ENCODE results near the gene SIM1. TPM values are rescaled to one million over a fixed set of nuclear protein-coding genes. Genes with fewer than 3 reads are reported as not detected.

SIM1 gene
- total and polyA plus RNA-seq, 4 donors: under 0.01 TPM; not detected in 3

DNA sequence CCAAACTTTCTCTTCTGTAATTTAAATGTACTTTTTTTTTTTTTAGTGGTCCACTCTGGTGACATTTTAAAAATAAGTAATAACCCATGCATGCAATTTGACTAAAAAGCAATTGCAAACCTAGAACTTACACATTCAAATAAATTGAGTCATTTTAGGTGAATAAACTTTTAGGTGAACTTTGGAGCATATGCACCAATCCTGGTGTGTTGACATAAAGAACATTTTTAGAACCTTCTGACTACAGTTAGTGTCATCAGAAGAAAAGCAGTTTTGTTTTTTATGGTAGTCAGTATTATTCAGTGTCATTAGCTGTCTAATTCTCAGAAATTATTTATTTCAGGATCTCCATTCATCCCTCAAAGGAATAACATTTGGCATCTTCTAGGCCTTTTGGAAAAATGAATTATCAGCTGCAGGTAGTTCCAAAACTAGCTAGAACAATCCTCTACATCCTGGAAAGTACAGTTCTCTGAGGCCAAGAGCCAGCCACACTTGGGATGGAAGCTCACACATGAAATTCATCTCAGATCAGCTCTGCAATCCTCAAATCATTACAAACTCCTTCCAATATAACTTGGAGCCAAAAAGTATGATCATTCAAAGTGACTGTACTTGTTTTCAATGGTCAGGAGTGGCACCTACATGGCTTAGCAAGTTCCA lies 38.5 kb upstream of the SIM1 start (continued):
- TF ChIP-seq ATF3 (IDR thresholded peaks at IDR 0.05) (peak; percentile 46), FOXA2 (IDR thresholded peaks at IDR 0.05) (peak; percentile 76), HNF4G (IDR thresholded peaks at IDR 0.05) (peak; percentile 14), NR2F2 (IDR thresholded peaks at IDR 0.05) (no peak)
- TF ChIP-seq, protein P1, sequence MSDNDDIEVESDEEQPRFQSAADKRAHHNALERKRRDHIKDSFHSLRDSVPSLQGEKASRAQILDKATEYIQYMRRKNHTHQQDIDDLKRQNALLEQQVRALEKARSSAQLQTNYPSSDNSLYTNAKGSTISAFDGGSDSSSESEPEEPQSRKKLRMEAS (IDR thresholded peaks at IDR 0.05): no peak

GRCh38 chr6:100493206-100493888 lies 28.6 kb upstream of the SIM1 start:
- no peak overlapping the region for H3K4me3 ChIP-seq (ENCODE audit: low read depth in 1 of 3, low read length in 3 of 3)
- 73% methylated on average over 6 of the region's 6 CpGs for WGBS
- H3K9me3 ChIP-seq (ENCODE audit: control insufficient read depth in 4 of 4, low read length in 3 of 4): no peaks in the 10 kb centered on the region
- TF ChIP-seq RAD21 (IDR thresholded peaks at IDR 0.05): no peak
- TF ChIP-seq, protein P1 (IDR thresholded peaks at IDR 0.05): no peak
- H3K9ac ChIP-seq (ENCODE audit: low read depth in 1 of 2, low read length in 2 of 2): no peak overlapping the region
- peaks cover 0 to 3% (median under 1%) of the 10 kb centered on the region in 4 donors for H3K4me1 ChIP-seq (ENCODE audit: control insufficient read depth in 4 of 4, insufficient read depth in 4 of 4, low read length in 3 of 4)
- H3K27ac ChIP-seq (ENCODE audit: low read depth in 1 of 2, low read length in 2 of 2): no peak overlapping the region
- no peak for DNase-seq (ENCODE audit: low spot score)
- no peaks in the 10 kb centered on the region for H3K27me3 ChIP-seq (ENCODE audit: control insufficient read depth in 4 of 4, insufficient read depth in 4 of 4, low read length in 3 of 4)
- no peaks in the 10 kb centered on the region for H3K36me3 ChIP-seq (ENCODE audit: control insufficient read depth in 4 of 4, insufficient read depth in 3 of 4, low read depth in 1 of 4, low read length in 3 of 4)

DNA sequence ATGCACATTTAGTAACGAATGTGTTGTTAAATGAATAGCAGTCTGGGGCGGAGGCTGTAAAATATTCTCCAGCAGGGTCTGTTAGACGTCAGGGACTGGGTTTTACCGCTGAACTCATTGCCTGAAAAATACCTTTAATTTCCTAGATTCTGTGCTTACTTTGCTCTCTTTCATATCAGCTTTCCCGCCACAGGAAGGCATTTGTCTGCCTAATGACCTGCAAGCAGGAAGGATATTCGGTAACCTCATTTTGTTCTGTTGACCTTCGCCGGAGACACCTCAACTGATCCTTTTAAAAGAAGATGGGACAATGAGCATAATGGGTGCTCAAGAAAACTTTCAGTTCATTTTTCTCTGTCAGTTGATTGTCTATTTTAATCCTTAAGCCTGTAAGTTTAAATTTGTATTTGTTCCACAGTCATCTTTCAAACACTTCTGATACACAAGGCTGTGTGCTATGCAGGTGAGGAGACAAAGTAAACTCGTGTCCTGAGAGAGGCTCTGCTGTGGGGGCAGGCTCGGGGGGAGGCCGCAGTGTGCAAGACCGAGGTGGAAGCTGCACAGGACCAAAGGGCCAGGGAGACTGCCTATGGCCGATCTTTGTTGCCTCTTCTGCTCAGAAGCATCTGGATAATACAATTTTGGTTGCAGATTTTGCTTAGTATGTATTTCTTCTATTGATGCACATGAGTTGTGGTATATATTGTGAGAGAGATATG lies 27.4 kb upstream of the SIM1 start:
- Histone ChIP-seq H3K27ac (ENCODE audit: low read depth in 1 of 2, low read length in 2 of 2) (no peak overlapping the region), H3K36me3 (ENCODE audit: control insufficient read depth in 4 of 4, insufficient read depth in 3 of 4, low read depth in 1 of 4, low read length in 3 of 4) (no peaks in the 10 kb centered on the region), H3K4me1 (ENCODE audit: control insufficient read depth in 4 of 4, insufficient read depth in 4 of 4, low read length in 3 of 4) (peaks cover 5 to 14% (median 12%) of the 10 kb centered on the region in 4 donors), H3K9me3 (ENCODE audit: control insufficient read depth in 4 of 4, low read length in 3 of 4) (no peaks in the 10 kb centered on the region), H3K9ac (ENCODE audit: low read depth in 1 of 2, low read length in 2 of 2) (no peak overlapping the region), H3K4me3 (ENCODE audit: low read depth in 1 of 3, low read length in 3 of 3) (no peak overlapping the region), H3K27me3 (ENCODE audit: control insufficient read depth in 4 of 4, insufficient read depth in 4 of 4, low read length in 3 of 4) (no peaks in the 10 kb centered on the region)
- DNase-seq (ENCODE audit: low spot score): no peak
- whole genome bisulfite sequencing: 73% methylated on average over 13 of the region's 13 CpGs
- TF ChIP-seq NR2F2 (IDR thresholded peaks at IDR 0.05): no peak
- no peak for TF ChIP-seq YY1 (IDR thresholded peaks at IDR 0.05)
- TF ChIP-seq GABPA (IDR thresholded peaks at IDR 0.05 in 1 of 2, conservative IDR thresholded peaks at IDR 0.05 in 1 of 2): no peak
- TF ChIP-seq ZBTB33 (IDR thresholded peaks at IDR 0.05): no peak
- no peak for TF ChIP-seq RAD21 (IDR thresholded peaks at IDR 0.05)
- no peak for TF ChIP-seq JUND (IDR thresholded peaks at IDR 0.05)
- TF ChIP-seq CTCF (IDR thresholded peaks at IDR 0.05; ENCODE audit: low read depth, low read length, missing input control): no peak
- no peak for TF ChIP-seq RXRA (IDR thresholded peaks at IDR 0.05)
- no peak for TF ChIP-seq ATF3 (IDR thresholded peaks at IDR 0.05)
- no peak for TF ChIP-seq HNF4G (IDR thresholded peaks at IDR 0.05)
- TF ChIP-seq, protein P2, sequence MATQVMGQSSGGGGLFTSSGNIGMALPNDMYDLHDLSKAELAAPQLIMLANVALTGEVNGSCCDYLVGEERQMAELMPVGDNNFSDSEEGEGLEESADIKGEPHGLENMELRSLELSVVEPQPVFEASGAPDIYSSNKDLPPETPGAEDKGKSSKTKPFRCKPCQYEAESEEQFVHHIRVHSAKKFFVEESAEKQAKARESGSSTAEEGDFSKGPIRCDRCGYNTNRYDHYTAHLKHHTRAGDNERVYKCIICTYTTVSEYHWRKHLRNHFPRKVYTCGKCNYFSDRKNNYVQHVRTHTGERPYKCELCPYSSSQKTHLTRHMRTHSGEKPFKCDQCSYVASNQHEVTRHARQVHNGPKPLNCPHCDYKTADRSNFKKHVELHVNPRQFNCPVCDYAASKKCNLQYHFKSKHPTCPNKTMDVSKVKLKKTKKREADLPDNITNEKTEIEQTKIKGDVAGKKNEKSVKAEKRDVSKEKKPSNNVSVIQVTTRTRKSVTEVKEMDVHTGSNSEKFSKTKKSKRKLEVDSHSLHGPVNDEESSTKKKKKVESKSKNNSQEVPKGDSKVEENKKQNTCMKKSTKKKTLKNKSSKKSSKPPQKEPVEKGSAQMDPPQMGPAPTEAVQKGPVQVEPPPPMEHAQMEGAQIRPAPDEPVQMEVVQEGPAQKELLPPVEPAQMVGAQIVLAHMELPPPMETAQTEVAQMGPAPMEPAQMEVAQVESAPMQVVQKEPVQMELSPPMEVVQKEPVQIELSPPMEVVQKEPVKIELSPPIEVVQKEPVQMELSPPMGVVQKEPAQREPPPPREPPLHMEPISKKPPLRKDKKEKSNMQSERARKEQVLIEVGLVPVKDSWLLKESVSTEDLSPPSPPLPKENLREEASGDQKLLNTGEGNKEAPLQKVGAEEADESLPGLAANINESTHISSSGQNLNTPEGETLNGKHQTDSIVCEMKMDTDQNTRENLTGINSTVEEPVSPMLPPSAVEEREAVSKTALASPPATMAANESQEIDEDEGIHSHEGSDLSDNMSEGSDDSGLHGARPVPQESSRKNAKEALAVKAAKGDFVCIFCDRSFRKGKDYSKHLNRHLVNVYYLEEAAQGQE (IDR thresholded peaks at IDR 0.05): no peak

Data from liver (tissue), 9 donors.